HepG2 (cell line): ENCODE results near the gene SLX9.

Source experiments
- DNMT1 ChIP-seq: sonication (generic); formaldehyde crosslinking; IDR thresholded peaks from 2 replicates; pipeline ENCODE4 v1.5.1; 2020; ENCODE audit warnings: mild to moderate bottlenecking, missing genetic modification reagents
- ETV5 ChIP-seq: IDR thresholded peaks from 2 replicates; pipeline ENCODE4 v1.6.1; 2018; ENCODE audit warnings: missing biosample characterization, missing genetic modification reagents, inconsistent platforms, borderline replicate concordance
- RARA ChIP-seq: IDR thresholded peaks from 2 replicates; pipeline ENCODE4 v1.6.1; 2016; ENCODE audit warnings: missing genetic modification reagents, missing compliant biosample characterization
- ZNF138 ChIP-seq: sonication (generic); formaldehyde crosslinking; IDR thresholded peaks from 2 replicates; pipeline ENCODE4 v1.5.0; 2020; ENCODE audit warnings: mild to moderate bottlenecking, low read depth, missing genetic modification reagents
- ZNF33B ChIP-seq: sonication (generic); formaldehyde crosslinking; IDR thresholded peaks from 2 replicates; pipeline ENCODE4 v1.5.1; 2020; ENCODE audit warnings: mild to moderate bottlenecking, missing genetic modification reagents
- ZNF557 ChIP-seq: sonication (generic); formaldehyde crosslinking; IDR thresholded peaks from 2 replicates; pipeline ENCODE4 v1.4.0; 2020; ENCODE audit warnings: missing genetic modification reagents
- TF ChIP-seq, protein P1 (sequence below): sonication (generic); formaldehyde crosslinking; IDR thresholded peaks from 2 replicates; pipeline ENCODE4 v1.5.0; 2020; ENCODE audit warnings: mild to moderate bottlenecking, missing genetic modification reagents, moderate library complexity

DNA sequence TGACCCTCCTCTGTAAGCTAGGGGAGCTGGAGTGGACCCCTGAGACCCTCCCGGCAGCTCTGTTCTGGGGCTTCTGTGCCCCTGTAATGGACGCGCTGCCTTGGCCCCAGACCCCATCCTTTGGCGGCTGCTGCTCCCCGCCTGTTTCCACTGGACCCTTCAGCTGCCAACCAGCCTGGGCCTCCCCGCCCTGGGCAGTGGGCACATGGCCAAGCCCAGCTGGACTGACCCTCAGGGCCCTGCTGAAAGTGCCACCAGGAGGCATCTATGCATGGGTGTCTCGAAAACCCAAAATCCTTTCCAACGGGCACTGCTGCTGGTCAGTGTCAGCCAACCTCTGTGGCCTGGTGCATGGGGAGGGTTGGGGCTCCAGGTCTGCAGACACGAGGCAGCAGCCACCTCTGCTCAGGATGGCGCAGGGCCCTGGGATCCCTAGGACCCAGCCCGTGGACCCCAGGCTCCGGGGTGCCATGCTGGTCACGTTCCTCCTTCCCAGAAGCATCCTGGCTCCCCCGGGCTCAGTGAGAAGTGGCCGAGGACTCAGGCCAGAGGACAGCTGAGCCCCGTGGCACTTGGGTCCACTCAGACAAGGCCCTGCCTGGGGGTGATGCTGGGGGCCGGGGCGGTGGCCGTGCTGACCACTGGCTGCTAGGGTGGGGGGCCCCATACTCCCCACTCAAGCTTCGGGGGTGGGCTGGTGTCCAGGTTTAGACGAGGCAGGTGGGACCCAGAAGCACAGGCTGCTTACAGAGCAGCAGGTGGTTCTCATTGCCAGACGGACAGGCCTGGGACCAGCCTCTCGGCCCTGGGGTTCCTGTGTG is 46.9 kb downstream of the SLX9 start:
- TF ChIP-seq ZNF557 (CRISPR knock-in tag) = no peak
- TF ChIP-seq ZNF138 (CRISPR knock-in tag) = no peak
- no peak for TF ChIP-seq DNMT1 (CRISPR knock-in tag)
- no peak for TF ChIP-seq ETV5 (CRISPR knock-in tag)
- no peak for TF ChIP-seq RARA (CRISPR knock-in tag)
- TF ChIP-seq, protein P1, sequence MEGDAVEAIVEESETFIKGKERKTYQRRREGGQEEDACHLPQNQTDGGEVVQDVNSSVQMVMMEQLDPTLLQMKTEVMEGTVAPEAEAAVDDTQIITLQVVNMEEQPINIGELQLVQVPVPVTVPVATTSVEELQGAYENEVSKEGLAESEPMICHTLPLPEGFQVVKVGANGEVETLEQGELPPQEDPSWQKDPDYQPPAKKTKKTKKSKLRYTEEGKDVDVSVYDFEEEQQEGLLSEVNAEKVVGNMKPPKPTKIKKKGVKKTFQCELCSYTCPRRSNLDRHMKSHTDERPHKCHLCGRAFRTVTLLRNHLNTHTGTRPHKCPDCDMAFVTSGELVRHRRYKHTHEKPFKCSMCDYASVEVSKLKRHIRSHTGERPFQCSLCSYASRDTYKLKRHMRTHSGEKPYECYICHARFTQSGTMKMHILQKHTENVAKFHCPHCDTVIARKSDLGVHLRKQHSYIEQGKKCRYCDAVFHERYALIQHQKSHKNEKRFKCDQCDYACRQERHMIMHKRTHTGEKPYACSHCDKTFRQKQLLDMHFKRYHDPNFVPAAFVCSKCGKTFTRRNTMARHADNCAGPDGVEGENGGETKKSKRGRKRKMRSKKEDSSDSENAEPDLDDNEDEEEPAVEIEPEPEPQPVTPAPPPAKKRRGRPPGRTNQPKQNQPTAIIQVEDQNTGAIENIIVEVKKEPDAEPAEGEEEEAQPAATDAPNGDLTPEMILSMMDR = no peak
- TF ChIP-seq ZNF33B (CRISPR knock-in tag) = no peak
